GM12878 (cell line): ENCODE results near the gene ORAI1. TPM values are rescaled to one million over a fixed set of nuclear protein-coding genes. Genes with fewer than 3 reads are reported as not detected.
"Not testable (repeated sequence)": the region's sequence is repeated elsewhere in the genome, so short reads cannot be mapped to it uniquely, and the experiment has no call there.

ENCODE experiments used
- ATAC-seq: fragments of 200-7000 bp; cut with Tn5 transposase; 3 replicates; pipeline ENCODE4 v1.9.1; 2020; ENCODE audit warnings: mild to moderate bottlenecking, moderate library complexity
- BruUV-seq: library from RNA; stranded (reverse); fragments of 400-500 nt; replicated peaks from 2 replicates; lab custom pipeline; 2021; lab: Mats Ljungman, UMichigan
- CTCF ChIA-PET: fragments of 300-600 bp; sonication (Branson Sonifier 250); formaldehyde crosslinking; extraction: SDS; loops from one replicate; lab custom pipeline; 2021; ENCODE audit warnings: inconsistent platforms; lab: Yijun Ruan, JAX
- POLR2A ChIA-PET: fragments of 350-600 bp; formaldehyde crosslinking; extraction: SDS; loops from one replicate; lab custom pipeline; 2021; ENCODE audit warnings: inconsistent platforms; lab: Charles Lee
- RAD21 ChIA-PET: fragments of 300-600 bp; sonication (Branson Sonifier 250); formaldehyde crosslinking; loops from one replicate; lab custom pipeline; 2023; ENCODE audit warnings: antibody characterized with exemption; ENCODE audit not compliant: unreplicated experiment; lab: Charles Lee
- SMC1A ChIA-PET: fragments of 300-600 bp; sonication (Branson Sonifier 250); formaldehyde crosslinking; loops from one replicate; lab custom pipeline; 2023; ENCODE audit not compliant: unreplicated experiment, uncharacterized antibody; lab: Charles Lee
- DNase-seq: peaks from one replicate; pipeline ENCODE4 v3.0.0-alpha.2; 2011; ENCODE audit warnings: low read depth, low spot score
- FAIRE-seq: peaks from 3 replicates; lab custom pipeline; 2011; peaks lifted over from hg19 to GRCh38; lab: Jason Lieb, UNC
- H2AFZ ChIP-seq: 2 replicates; pipeline ENCODE4 v1.6.0; 2011; ENCODE audit warnings: low read depth, low read length, control low read depth; ENCODE audit not compliant: control insufficient read depth
- H3K27ac ChIP-seq: 2 replicates; pipeline ENCODE4 v1.5.1; 2011; ENCODE audit warnings: control low read depth; ENCODE audit not compliant: control insufficient read depth, insufficient read depth
- H3K27me3 ChIP-seq, 2 experiments: replicated peaks in 1 of 2; 2 replicates each; pipeline versions ENCODE4 v1.6.0 to v1.6.1; 2011; ENCODE audit warnings: low read length in 1 of 2; ENCODE audit not compliant: control insufficient read depth in 2 of 2, insufficient read depth in 2 of 2
- H3K36me3 ChIP-seq, 2 experiments: 2 replicates each; pipeline ENCODE4 v1.5.1; 2011; ENCODE audit warnings: low read length in 1 of 2; ENCODE audit not compliant: control insufficient read depth in 2 of 2, insufficient read depth in 2 of 2
- H3K4me1 ChIP-seq: 2 replicates; pipeline ENCODE4 v1.6.1; 2011; ENCODE audit warnings: mild to moderate bottlenecking, low read length, moderate library complexity, mixed read lengths; ENCODE audit not compliant: control insufficient read depth, insufficient read depth
- H3K4me2 ChIP-seq: 2 replicates; pipeline ENCODE4 v1.6.0; 2011; ENCODE audit warnings: control low read depth; ENCODE audit not compliant: control insufficient read depth, insufficient read depth
- H3K4me3 ChIP-seq: fragments of 200-600 bp; sonication (generic); 2 replicates; pipeline ENCODE4 v1.5.1; 2016
- H3K79me2 ChIP-seq: 2 replicates; pipeline ENCODE4 v1.6.0; 2011; ENCODE audit warnings: low read length; ENCODE audit not compliant: control insufficient read depth, insufficient read depth
- H3K9ac ChIP-seq: 2 replicates; pipeline ENCODE4 v1.8.0; 2011; ENCODE audit warnings: low read length, control low read depth, mixed read lengths; ENCODE audit not compliant: control insufficient read depth, insufficient read depth
- H3K9me3 ChIP-seq: replicated peaks from 3 replicates; pipeline ENCODE4 v1.5.1; 2011; ENCODE audit warnings: mild to moderate bottlenecking, low read length; ENCODE audit not compliant: control insufficient read depth, insufficient read depth
- H4K20me1 ChIP-seq: 2 replicates; pipeline ENCODE4 v1.6.0; 2011; ENCODE audit not compliant: control insufficient read depth, insufficient read depth
- POU2F2 ChIP-seq: IDR thresholded peaks from 3 replicates; pipeline ENCODE4 v1.6.1; 2011; ENCODE audit warnings: low read depth, mild to moderate bottlenecking, low read length, borderline replicate concordance
- SPI1 ChIP-seq: IDR thresholded peaks from 2 replicates; pipeline ENCODE4 v1.6.1; 2011; ENCODE audit warnings: low read depth, mild to moderate bottlenecking, low read length, moderate library complexity, borderline replicate concordance; ENCODE audit not compliant: insufficient read depth
- WGBS: methylation state at CpG from one replicate; pipeline ENCODE4 v1.1.6; 2016; ENCODE audit warnings: low lambda C conversion rate; ENCODE audit not compliant: insufficient replicate concordance, insufficient coverage; ENCODE audit errors: missing lambda C conversion rate; 5-methylcytosine and 5-hydroxymethylcytosine counted together
- in situ Hi-C: fragments of 300-500 bp; cut with MboI; formaldehyde crosslinking; loops from 9 replicates; pipeline ENCODE4 v1.14.3; 2018; ENCODE audit warnings: mixed read lengths
- intact Hi-C: fragments of 100-400 bp; cut with micrococcal nuclease; formaldehyde crosslinking; loops from one replicate; pipeline ENCODE4 v1.14.2; 2022; ENCODE audit not compliant: unreplicated experiment
- polyA plus RNA-seq, 11 experiments: library from polyadenylated mRNA; depleted of rRNA in 4 of 11; unstranded in 6 of 11; stranded (reverse) in 5 of 11; fragments of >200 nt; fragmentation: Nextera tagmentation in 4 of 11; fragmentation: Illumina TruSeq in 1 of 11; extraction: Ambion mirVana in 4 of 11; extraction: Trizol in 1 of 11; gene quantifications; 1 replicate in 1 of 11; 2 replicates in 10 of 11; pipeline versions ENCODE4 v1.2.1 to v1.2.3, GENCODE V29; 2011 to 2016; ENCODE audit warnings: inconsistent platforms in 2 of 11, missing spikeins in 2 of 11, low read depth in 1 of 11
- total RNA-seq, 4 experiments: library from RNA; depleted of rRNA in 3 of 4; stranded (reverse); fragments of >200 nt in 3 of 4; fragmentation: Illumina TruSeq in 1 of 4; extraction: Trizol in 1 of 4; gene quantifications; 2 replicates each; pipeline versions ENCODE4 v1.2.1 to v1.2.3, GENCODE V29; 2013 to 2021

The ORAI1 gene
- total and polyA plus RNA-seq, 10 of the 15 experiments (the other 5 are each of a cell fraction or from before 2014, with no cell fraction given): 5.5 to 33.1 (median 11.8) TPM

DNA sequence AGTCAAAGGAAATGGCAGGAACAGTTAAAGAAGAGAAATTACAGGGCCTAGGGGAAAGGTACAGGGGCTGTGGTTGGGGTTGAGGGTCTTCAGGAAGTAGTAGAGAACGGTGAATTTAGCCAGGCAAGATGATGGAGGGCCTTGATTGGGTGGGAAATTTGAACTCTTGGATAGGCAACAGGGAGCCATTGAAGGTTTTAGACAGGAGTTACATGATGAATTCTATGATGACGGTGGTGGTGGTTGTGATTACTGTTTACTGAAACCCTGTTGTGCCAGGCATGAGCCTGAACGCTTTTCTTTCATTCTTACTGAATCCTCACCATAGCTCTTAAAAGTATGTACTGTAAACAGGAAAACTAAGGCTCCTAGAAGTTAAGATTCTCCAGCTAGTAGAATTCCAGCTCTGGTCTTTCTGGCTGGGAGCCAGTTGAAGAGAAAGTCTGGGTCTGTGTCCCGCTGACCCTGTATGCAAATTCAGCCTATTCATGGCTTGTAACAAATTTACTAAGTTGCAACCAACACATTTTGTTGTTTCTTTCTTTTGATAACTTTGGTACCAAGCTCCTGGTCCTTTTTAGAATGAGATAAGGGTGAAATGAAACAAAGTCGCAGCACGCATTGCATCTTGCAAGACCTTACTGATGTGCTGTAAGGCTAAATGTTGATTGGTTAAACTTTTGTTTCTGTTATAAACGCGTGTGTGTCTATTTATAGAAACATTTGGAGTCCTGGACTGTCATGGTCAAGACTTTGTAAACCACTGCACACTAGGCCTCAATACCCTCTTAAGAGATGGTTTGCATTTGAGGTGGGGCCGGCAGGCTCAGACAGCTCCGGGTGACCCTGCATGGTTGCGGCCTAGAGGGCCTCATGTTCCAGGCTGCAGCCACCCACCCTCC lies 6.0 kb downstream of the ORAI1 start:
- TSS peak; percentile 19 for BruUV-seq
- POLR2A ChIA-PET: interaction anchor here (0.6 to 0.9 kb wide), 3 partner anchors 47 to 79 kb away, joined by 3 to 6 read pairs (median 3); no protein-coding TSS in a partner anchor
- in situ Hi-C loops: no loop called here

GRCh38 chr12:121633833-121634196 lies 7.5 kb downstream of the ORAI1 start:
- H4K20me1 ChIP-seq, H2AFZ ChIP-seq, H3K9ac ChIP-seq, ATAC-seq, H3K9me3 ChIP-seq, intact Hi-C loops, H3K4me2 ChIP-seq, BruUV-seq, RAD21 ChIA-PET, H3K4me3 ChIP-seq, DNase-seq, FAIRE-seq, H3K27ac ChIP-seq, SMC1A ChIA-PET, H3K27me3 ChIP-seq, in situ Hi-C loops, H3K36me3 ChIP-seq: not testable (repeated sequence)
- POLR2A ChIA-PET: interaction anchor here (0.6 kb wide), 1 partner anchor 139 kb away, joined by 3 read pairs; no protein-coding TSS in a partner anchor
- Histone ChIP-seq H3K79me2 (peaks cover 72% of the 10 kb centered on the region), H3K4me1 (peaks cover 41% of the 10 kb centered on the region)
- CTCF ChIA-PET: interaction anchor here (0.7 kb wide), 1 partner anchor 140 kb away, joined by 3 read pairs; no protein-coding TSS in a partner anchor
- 89% methylated on average over 3 of the region's 11 CpGs for WGBS

More for the DNA sequence above, 6.0 kb downstream of the ORAI1 start:
- peak overlapping the region; percentile 22; the same call in 1 of the 2 replicates for H3K4me3 ChIP-seq
- CTCF ChIA-PET: interaction anchor here (0.6 to 1.0 kb wide), 4 partner anchors 37 to 443 kb away, joined by 3 to 5 read pairs (median 4); no protein-coding TSS in a partner anchor
- H3K27ac ChIP-seq: peak overlapping the region; percentile 35
- peaks cover 72% of the 10 kb centered on the region for H3K79me2 ChIP-seq
- no peak for DNase-seq
- intact Hi-C loops: no loop called here
- H3K4me1 ChIP-seq: peaks cover 35% of the 10 kb centered on the region
- H3K4me2 ChIP-seq: peak overlapping the region; percentile 64
- RAD21 ChIA-PET: no interaction called here
- FAIRE-seq: no peak
- H2AFZ ChIP-seq: no peak overlapping the region
- H3K9ac ChIP-seq: no peak overlapping the region
- no peak for ATAC-seq
- 54% methylated on average over 11 of the region's 11 CpGs for WGBS
- H3K9me3 ChIP-seq: no peaks in the 10 kb centered on the region
- H3K36me3 ChIP-seq: no peaks in the 10 kb centered on the region; a peak in 2 of 4 replicates
- no peaks in the 10 kb centered on the region for H3K27me3 ChIP-seq
- H4K20me1 ChIP-seq: no peaks in the 10 kb centered on the region
- SMC1A ChIA-PET: interaction anchor here (0.7 to 1.7 kb wide), 3 partner anchors 37 to 81 kb away, joined by 3 to 6 read pairs (median 3); partner anchors contain the start of gene MORN3
- TF ChIP-seq POU2F2 (peak; percentile 29; the same call in 1 of the 3 replicates), SPI1 (no peak)
